WTC11 (cell line): ENCODE data around the gene VWA8.

ENCODE experiments used
- ATF3 ChIP-seq: sonication (generic); formaldehyde crosslinking; conservative IDR thresholded peaks from 2 replicates; pipeline ENCODE4 v1.8.1; 2022; ENCODE audit warnings: mild to moderate bottlenecking, missing genetic modification reagents
- CREB1 ChIP-seq: sonication (generic); formaldehyde crosslinking; IDR thresholded peaks from 2 replicates; pipeline ENCODE4 v1.8.0; 2023; ENCODE audit warnings: mild to moderate bottlenecking, missing genetic modification reagents
- CTCF ChIP-seq: fragments of 200-600 bp; IDR thresholded peaks from 2 replicates; pipeline ENCODE4 v1.8.0; 2022; ENCODE audit warnings: antibody characterized with exemption
- IRF2 ChIP-seq: sonication (generic); formaldehyde crosslinking; IDR thresholded peaks from 2 replicates; pipeline ENCODE4 v1.8.0; 2022; ENCODE audit warnings: low read depth, missing genetic modification reagents, borderline replicate concordance
- MAX ChIP-seq: sonication (generic); formaldehyde crosslinking; IDR thresholded peaks from 2 replicates; pipeline ENCODE4 v1.8.0; 2022; ENCODE audit warnings: mild to moderate bottlenecking, missing genetic modification reagents
- NFE2L1 ChIP-seq: sonication (generic); formaldehyde crosslinking; IDR thresholded peaks from 2 replicates; pipeline ENCODE4 v1.8.1; 2023; ENCODE audit warnings: missing genetic modification reagents
- TF ChIP-seq, protein P1 (sequence below): sonication (generic); formaldehyde crosslinking; IDR thresholded peaks from 2 replicates; pipeline ENCODE4 v1.8.1; 2023; ENCODE audit warnings: mild to moderate bottlenecking, missing genetic modification reagents, moderate library complexity
- TF ChIP-seq, protein P2 (sequence below): sonication (generic); formaldehyde crosslinking; IDR thresholded peaks from 2 replicates; pipeline ENCODE4 v1.8.1; 2022; ENCODE audit warnings: mild to moderate bottlenecking, moderate library complexity, missing genetic modification reagents

DNA sequence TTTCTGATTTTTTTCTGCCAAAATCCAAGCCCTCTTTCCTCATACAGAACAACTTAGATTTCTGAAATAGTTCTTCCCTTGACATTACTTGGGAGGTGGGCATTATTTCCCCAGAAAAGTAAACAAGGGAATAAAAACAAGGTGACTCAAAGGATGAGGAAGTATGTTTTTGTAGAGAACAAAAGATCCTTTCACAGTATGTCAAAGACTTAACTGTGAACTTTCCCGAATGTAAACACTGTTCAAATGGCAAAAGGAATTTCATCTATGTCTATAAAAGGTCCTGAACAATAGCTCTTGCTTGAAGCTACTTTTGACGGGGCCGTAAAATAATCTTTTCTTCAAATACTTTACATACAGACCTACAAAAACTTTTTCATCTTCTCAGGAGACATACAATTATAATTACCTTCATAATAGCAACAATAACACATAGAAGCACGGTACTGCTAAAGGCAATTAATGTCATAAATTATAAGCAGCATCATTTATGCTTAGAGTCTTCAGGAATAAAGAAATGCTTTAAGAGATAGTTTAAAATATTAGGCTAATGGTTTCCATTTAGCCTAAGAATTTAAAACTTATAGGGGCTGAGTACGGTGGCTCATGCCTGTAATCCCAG is 312.5 kb downstream of the VWA8 start:
- TF ChIP-seq, protein P1, sequence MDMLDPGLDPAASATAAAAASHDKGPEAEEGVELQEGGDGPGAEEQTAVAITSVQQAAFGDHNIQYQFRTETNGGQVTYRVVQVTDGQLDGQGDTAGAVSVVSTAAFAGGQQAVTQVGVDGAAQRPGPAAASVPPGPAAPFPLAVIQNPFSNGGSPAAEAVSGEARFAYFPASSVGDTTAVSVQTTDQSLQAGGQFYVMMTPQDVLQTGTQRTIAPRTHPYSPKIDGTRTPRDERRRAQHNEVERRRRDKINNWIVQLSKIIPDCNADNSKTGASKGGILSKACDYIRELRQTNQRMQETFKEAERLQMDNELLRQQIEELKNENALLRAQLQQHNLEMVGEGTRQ (CRISPR knock-in tag): no peak
- TF ChIP-seq CTCF (no peak), NFE2L1 (CRISPR knock-in tag) (no peak), IRF2 (CRISPR knock-in tag) (no peak), CREB1 (CRISPR knock-in tag) (no peak), ATF3 (CRISPR knock-in tag) (no peak), MAX (CRISPR knock-in tag) (no peak)
- TF ChIP-seq, protein P2, sequence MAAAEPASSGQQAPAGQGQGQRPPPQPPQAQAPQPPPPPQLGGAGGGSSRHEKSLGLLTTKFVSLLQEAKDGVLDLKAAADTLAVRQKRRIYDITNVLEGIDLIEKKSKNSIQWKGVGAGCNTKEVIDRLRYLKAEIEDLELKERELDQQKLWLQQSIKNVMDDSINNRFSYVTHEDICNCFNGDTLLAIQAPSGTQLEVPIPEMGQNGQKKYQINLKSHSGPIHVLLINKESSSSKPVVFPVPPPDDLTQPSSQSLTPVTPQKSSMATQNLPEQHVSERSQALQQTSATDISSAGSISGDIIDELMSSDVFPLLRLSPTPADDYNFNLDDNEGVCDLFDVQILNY (CRISPR knock-in tag): no peak
